HG03025 (cell line): Measurements from ENCODE around the gene CDK13.

Experiments used
- ATAC-seq: cut with Tn5 transposase; IDR thresholded peaks from one replicate; pipeline ENCODE4 v1.9.1; 2021; ENCODE audit warnings: mild to moderate bottlenecking, moderate library complexity; ENCODE audit not compliant: unreplicated experiment, low FRiP score

Gene CDK13

DNA sequence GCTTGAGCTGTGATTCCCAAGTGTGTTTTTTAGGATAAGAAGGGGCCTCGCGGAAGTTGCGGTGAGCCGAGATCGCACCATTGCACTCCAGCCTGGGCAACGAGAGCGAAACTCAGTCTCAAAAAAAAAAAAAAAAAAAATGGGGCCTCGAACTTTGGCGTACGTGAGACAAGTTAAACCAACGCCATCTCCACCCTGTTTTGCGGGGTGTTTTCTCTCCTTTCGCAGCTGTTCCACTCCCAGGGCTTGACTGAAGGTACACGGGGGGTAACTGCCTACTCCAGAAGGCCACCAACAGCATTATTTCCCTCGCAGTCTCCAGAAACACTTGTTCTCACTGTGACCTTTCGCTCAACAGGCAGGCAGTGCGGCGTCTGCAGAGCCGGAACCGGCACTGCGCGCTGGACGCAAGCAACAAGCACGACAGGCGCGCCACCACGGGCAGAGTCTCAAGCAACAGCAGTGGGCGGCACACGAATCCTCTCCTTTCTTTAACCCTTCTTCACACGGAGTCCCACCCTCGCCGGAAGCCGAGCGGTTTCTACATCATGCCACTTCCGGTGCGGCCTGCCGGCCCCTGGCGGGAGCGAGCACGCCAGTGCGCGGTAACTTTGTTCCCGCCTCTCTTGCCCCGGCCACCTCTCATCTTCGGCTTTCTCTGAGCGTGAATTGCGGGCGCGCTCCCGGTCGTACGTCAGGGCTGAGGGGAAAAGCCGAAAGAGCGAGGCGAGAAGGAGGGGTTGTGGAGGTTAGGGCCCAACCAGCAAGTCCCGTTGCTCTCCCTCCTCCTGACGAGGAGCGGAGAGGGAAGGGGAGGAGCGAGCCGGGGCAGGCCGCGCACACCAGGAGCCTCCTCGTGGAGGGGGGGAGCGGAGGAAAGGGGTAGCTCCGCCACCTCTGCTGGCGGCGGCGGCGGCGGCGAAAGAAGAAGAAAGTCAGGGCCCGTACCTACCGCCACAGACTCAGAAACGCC lies 814 bp upstream of the CDK13 start:
- ATAC-seq = peak; percentile 73

DNA sequence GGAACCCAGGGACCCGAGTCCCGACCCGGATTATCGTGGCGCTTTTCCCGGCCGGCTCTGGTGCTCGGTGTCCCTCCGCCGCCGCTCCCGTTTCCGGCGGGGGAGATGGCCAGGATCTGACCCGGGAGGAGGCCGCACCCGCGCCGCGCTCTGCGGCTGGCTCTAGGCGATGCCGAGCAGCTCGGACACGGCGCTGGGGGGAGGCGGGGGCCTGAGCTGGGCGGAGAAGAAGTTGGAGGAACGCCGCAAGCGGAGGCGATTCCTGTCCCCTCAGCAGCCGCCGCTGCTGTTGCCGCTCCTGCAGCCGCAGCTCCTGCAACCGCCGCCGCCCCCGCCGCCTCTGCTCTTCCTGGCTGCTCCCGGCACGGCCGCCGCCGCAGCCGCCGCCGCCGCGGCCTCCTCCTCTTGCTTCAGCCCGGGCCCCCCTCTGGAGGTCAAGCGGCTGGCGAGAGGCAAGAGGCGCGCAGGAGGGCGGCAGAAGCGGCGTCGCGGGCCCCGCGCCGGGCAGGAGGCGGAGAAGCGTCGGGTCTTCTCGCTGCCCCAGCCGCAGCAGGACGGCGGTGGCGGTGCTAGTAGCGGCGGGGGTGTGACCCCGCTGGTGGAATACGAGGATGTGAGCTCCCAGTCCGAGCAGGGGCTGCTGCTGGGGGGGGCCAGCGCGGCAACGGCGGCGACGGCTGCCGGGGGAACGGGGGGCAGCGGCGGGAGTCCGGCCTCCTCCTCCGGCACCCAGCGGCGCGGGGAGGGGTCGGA lies 593 bp downstream of the CDK13 start:
- no peak for ATAC-seq

DNA sequence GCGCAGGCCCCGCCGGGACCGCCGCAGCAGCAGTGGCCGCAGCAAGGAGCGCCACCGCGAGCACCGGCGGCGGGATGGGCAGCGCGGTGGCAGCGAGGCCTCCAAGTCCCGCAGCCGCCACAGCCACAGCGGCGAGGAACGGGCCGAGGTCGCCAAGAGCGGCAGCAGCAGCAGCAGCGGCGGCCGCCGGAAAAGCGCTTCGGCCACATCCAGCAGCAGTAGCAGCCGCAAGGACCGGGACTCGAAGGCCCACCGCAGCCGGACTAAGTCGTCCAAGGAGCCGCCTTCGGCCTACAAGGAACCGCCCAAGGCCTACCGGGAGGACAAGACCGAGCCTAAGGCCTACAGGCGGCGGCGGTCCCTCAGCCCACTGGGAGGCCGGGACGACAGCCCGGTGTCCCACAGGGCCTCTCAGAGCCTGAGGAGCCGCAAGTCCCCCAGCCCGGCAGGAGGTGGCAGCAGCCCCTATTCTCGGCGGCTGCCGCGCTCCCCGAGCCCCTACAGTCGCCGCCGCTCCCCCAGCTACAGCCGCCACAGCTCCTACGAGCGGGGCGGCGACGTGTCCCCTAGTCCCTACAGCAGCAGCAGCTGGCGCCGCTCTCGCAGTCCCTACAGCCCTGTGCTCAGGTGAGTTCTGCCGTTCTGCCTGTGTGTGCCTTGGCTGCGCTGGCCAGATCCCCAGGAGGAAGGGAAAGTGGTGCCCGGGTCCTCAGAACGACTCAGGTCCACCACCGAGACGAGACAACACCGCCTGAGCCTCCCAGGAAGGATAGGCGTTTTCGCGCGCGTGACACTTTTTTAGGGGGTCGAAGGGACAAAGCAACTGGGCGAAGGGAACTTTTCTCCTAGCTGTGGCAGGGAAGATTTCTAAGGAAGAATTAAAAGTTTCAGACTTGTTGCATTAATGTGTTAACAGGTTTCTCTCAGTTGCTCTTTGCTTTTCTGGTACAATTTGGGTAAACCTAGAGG lies 1.5 kb downstream of the CDK13 start:
- no peak for ATAC-seq

GRCh38 chr7:39952374-39952773 lies 2.3 kb downstream of the CDK13 start:
- no peak for ATAC-seq

DNA sequence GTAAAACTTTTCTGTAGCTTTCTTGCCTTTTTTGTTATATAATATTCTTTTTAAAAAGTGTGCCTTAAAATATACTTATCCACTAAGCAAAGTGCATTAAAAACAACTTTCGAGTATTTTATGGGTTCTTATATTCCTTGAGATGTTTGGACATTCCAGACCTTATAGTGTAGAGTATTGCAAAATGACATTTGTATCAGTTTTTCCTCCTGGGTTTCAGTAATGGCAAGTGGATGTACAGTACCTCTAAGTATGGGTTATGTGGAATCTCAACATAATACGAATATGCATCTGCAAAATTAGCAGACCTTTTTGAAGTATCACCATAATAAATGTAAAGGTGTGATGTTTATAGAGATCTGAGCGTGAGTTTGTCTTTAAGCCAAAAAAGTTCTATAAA lies 2.7 kb downstream of the CDK13 start:
- ATAC-seq = no peak

DNA sequence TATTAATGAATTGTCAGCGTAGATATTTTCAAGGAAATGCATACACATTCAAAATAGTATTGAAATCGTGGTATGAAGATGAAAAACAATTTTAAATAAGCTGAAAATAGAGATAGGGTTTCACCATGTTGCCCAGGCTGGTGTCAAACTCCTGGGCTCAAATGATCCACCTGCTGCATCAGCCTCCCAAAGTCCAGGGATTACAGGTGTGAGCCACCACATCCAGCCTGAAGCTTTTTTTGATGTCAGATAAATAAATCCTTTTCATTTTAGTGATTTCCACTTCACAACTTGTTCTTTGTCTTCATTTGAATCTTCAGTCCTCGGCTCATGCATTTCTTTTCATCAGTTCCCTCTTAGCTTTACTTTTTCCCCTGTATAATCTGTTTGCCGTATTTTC lies 4.6 kb downstream of the CDK13 start:
- no peak for ATAC-seq

DNA sequence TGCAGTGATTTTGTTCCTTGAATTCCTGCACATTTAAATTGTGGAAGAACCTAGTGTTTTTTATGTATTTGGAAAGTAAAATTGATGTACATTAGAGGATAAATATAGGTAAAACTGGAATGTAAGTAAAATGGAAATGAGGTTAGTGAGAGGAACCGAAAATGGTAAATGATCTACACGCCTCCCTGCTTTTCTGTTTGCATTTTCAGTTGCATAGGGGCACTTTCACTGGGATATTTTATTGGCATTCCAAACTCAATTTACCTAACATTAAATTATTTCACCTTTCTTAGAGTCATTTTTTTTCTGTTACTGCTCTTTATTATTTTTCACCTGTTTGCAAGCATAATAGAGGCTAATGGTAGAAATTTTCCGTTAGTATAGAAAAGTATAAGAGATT lies 8.0 kb downstream of the CDK13 start:
- ATAC-seq = no peak

- no peak for ATAC-seq
These were observed 17.5 kb downstream of the CDK13 start for GRCh38 chr7:39967406-39968161.

DNA sequence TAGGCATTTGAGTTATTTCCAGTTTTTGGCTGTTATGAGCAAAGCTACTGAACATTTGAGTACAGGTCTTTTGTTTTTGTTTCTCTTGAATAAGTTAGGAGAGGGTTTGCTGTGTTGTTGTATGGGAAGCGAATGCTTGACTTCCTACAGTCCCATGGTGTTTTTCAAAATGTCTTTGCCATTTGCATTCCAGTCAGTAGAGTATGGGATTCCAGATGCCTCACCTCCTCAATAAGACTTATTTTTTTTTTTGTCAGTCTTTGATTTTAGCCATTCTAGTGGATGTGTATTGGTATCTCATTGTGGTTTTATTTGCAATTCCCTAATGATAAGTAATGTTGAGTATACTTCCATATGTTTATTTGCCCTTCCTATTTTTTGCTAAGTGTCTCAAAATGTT lies 19.4 kb downstream of the CDK13 start:
- ATAC-seq = no peak

GRCh38 chr7:39971924-39972323 lies 21.9 kb downstream of the CDK13 start:
- ATAC-seq = peak; percentile 67

DNA sequence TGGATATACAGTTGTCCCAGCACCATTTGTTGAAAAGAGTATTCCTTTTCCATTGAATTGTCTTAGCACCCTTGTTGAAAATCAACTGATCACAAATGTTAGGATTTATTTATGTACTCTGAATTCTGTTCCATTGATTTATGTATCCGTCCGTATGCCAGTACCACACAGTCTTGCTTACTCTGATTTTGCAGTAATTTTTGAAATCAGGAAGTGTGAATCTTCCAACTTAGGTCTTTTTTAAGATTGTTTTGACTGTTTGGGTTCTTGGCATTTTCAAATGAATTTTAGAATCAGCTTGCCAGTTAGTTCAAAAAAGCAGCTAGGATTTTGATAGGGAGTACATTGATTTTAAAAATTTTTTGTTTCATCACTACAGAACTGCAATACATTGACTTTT lies 23.7 kb downstream of the CDK13 start:
- no peak for ATAC-seq

DNA sequence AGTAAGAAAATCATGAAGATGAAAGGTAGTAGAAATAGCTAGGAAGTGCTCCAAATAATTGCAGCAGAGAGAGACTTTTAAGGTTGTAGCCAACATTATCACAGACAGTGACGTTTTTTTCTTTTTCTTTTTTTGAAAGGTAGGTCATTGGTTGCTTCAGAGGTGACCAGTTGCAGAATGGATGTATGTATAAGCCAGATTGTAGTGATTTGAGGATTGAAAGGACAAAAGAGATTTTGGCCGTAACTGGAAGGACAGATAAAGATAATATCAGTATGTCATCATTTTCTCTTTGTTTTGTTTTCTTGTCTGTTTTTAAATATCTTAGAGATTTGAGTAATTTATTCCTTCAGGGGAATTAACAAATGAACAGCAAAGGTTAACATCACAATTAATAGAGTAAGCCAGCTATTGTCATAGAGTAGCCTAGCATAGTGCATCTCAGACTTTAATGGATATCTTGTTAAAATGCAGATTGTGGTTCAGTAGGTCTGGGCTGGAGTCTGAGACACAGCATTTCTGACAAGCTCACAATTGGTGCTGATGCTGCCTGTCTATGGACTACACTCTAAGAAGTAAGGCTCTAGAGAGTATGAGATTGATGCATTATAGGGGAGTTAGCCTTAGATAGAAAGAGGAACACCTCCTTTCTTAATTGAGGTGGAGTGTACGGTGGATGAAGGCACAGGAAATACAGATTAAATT lies 28.3 kb downstream of the CDK13 start:
- ATAC-seq = no peak

- no peak for ATAC-seq
These were observed 29.5 kb downstream of the CDK13 start for GRCh38 chr7:39979406-39980073.

DNA sequence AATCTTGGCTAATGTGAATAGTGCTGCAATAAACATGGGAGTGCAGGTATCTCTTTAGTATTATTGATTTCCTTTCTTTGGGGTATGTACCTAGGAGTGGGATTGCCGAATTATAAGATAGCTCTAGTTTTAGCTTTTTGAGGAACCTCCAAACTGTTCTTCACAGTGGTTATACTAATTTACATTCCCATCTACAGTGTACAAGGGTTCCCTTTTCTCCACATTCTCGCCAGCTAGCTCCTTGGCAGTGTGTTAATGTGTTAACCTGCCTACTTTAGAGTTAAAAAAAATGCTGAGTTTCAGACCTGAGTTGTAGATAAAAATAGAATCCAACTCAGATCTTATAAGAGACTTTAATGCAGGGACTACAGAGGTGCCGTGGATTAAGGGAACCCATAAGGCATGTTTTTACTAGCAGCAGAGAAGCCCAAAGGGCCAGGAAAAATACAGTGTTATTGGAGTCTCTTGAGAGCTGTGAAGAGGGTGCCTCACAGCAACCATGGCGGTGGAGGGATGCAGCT lies 35.4 kb downstream of the CDK13 start:
- no peak for ATAC-seq

DNA sequence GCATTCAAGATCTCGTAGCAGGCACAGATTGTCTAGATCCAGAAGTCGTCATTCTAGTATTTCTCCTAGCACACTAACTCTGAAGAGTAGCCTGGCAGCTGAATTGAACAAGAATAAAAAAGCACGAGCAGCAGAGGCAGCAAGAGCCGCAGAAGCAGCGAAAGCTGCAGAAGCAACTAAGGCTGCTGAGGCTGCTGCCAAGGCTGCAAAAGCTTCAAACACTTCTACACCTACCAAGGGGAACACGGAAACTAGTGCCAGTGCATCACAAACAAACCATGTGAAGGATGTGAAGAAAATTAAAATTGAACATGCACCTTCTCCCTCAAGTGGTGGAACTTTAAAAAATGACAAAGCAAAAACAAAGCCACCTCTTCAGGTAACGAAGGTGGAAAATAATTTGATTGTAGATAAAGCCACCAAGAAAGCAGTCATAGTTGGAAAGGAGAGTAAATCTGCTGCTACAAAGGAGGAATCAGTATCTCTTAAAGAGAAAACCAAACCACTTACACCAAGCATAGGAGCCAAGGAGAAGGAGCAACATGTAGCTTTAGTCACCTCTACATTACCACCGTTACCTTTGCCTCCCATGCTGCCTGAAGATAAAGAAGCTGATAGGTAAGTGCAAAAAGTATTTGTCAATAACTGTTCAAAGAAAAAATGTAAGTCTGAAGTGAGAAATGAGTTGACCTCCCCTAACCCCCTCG lies 37.7 kb downstream of the CDK13 start:
- ATAC-seq = no peak

DNA sequence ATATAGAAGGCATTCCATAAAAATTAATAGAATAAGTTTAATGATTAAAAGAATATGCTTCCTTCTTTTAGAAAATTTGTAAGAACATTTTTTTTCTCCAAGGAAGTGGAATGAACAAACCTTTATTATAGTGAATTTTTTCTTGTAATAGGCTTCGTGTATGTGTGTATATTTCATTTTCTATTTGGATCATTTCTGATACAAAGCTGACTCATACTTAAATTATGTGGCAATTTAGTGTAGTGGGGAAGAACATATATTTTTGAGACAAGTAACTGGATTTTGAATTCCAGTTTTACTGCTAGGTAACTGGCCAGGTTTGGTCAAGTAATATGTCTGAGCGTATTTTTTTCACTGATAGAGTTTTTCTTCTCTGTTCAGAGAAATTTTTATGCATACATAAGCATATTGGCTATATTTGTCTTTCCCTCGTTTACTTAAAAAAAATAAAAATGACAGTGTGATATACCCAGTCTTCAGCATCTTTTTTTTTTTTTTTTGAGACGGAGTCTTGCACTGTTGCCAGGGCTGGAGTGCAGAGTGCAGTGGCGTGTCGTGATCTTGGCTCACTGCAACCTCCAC lies 50.8 kb downstream of the CDK13 start:
- no peak for ATAC-seq

- ATAC-seq = no peak
These were observed 51.6 kb downstream of the CDK13 start for GRCh38 chr7:40001649-40002048.
